Tibial nerve (tissue), 3 donors: Measurements from ENCODE around the gene SUSD2.

ENCODE experiments used
- POLR2A ChIP-seq, 2 donors: fragments of 450-650 bp; IDR thresholded peaks; one replicate each; pipeline ENCODE4 v1.6.1; 2017; ENCODE audit warnings: antibody characterized with exemption in 2 of 2, mild to moderate bottlenecking in 2 of 2, moderate library complexity in 2 of 2
- TF ChIP-seq, protein P1 (sequence below), 5 experiments: fragments of 200-600 bp in 3 of 5; fragments of 450-650 bp in 2 of 5; sonication (generic) in 3 of 5; IDR thresholded peaks; one replicate each; pipeline ENCODE4 v1.5.1; 2016 to 2019; ENCODE audit warnings: antibody characterized with exemption in 5 of 5, mild to moderate bottlenecking in 3 of 5, moderate library complexity in 2 of 5

- no peak for TF ChIP-seq POLR2A (IDR thresholded peaks at IDR 0.05)
- TF ChIP-seq, protein P1, sequence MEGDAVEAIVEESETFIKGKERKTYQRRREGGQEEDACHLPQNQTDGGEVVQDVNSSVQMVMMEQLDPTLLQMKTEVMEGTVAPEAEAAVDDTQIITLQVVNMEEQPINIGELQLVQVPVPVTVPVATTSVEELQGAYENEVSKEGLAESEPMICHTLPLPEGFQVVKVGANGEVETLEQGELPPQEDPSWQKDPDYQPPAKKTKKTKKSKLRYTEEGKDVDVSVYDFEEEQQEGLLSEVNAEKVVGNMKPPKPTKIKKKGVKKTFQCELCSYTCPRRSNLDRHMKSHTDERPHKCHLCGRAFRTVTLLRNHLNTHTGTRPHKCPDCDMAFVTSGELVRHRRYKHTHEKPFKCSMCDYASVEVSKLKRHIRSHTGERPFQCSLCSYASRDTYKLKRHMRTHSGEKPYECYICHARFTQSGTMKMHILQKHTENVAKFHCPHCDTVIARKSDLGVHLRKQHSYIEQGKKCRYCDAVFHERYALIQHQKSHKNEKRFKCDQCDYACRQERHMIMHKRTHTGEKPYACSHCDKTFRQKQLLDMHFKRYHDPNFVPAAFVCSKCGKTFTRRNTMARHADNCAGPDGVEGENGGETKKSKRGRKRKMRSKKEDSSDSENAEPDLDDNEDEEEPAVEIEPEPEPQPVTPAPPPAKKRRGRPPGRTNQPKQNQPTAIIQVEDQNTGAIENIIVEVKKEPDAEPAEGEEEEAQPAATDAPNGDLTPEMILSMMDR (IDR thresholded peaks at IDR 0.05) = no peak
Observed at GRCh38 chr22:24160546-24160945, 20.7 kb upstream of the SUSD2 start.
